Activated CD4-positive, CD25-positive, alpha-beta regulatory T cell treated with anti-CD3 and anti-CD28 coated beads, Interleukin-2, amount 50 U/mL, for 16 hours (primary cell): ENCODE data around the gene RFC1.
"Not testable (repeated sequence)": the region's sequence is repeated elsewhere in the genome, so short reads cannot be mapped to it uniquely, and the experiment has no call there.

ENCODE experiments used
- DNase-seq: peaks from one replicate; pipeline ENCODE4 v3.0.0-alpha.2; 2020; ENCODE audit warnings: low read depth, low spot score

RFC1 gene

DNA sequence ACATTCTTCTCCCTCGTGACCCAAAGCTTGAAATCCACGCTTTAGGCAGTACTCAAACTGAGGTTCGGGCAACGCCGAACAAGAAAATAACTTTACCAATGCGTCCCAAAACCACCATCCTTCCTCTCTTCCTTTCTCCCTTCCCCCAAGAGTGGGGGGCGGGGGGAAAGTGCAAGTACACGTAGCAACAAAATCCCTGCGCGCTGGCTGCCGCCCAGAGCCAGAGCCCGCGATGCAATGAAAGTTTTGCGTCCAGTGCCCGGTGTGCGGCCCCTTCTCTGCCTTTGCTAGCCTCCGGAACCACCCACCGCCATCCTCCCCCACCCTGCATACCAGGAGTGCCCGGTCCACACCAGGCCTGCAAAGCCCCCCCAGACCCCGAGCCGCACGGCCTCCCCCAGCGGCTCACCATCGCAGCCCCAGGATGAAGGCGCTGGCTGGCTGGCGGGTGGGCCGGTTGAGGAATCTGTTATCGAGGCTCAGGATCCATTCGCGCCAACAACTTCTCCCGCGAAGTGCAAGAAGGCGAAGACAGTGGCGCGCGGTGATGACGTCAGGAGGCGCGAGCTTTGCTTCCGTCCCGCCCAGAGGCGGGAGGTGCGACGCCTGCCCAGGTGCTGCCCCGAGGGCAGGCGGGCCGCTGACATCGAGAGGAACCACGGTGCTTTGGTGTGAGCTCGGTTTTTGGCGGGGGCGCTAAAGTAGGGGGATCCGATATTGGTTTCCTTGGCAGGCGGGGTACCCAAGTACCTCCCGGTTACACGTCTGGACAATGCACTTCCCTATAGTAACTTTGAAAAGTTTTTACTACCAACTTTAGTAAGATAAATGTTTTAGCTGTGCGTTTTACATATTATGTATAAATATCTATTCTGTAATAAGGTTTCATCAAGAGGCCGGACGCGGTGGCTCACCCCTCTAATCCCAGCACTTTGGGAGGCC is at the start of gene RFC1:
Gene RFC1, minus strand, starts transcription at position 533 of the 942 bp plus-strand sequence. Its CDS starts 121 bp downstream, at position 412.
- peak; percentile 88 for DNase-seq

GRCh38 chr4:39415678-39416283 is 49.6 kb upstream of the RFC1 start:
- no peak for DNase-seq

- not testable (repeated sequence) for DNase-seq
These were observed 45.4 kb upstream of the RFC1 start for GRCh38 chr4:39411561-39411960.

DNA sequence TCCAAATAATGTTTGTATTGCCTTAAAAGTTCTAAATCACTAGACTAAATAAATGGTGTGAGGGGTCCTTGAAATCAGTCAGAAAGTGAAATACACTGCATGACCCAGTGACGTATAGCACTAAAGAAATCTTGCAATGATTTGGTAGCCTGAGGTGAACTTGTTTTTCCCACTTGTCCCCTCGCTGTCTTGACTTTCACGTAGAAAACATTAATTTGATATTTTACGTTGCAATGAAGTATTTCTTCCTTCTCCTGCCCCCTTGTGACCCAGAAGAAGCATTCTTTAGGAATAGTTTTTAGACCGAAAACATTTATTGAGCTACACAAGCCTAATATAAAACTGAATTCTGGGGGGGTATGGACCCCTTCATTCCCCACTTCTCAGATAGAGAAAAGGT is 44.3 kb upstream of the RFC1 start:
- DNase-seq, result no peak

GRCh38 chr4:39407584-39407885 is 41.4 kb upstream of the RFC1 start:
- no peak for DNase-seq

DNA sequence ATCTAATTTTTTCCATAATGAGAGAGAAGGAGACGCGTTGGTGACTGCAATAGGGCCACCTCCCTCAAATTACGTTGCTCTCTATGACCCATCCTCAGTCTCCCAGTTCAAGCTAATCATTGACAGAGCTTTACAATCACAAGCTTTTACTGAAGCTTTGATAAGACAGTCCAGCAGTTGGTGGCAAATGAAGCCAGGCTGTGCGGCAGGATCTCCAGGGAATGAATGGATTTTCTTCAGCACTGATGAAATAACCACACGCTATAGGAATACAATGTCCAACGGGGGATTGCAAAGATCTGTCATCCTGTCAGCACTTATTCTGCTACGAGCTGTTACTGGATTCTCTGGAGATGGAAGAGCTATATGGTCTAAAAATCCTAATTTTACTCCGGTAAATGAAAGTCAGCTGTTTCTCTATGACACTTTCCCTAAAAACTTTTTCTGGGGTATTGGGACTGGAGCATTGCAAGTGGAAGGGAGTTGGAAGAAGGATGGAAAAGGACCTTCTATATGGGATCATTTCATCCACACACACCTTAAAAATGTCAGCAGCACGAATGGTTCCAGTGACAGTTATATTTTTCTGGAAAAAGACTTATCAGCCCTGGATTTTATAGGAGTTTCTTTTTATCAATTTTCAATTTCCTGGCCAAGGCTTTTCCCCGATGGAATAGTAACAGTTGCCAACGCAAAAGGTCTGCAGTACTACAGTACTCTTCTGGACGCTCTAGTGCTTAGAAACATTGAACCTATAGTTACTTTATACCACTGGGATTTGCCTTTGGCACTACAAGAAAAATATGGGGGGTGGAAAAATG is 40.8 kb upstream of the RFC1 start, which contains the start of gene KLB:
Gene KLB, plus strand, starts transcription at position 168 of the 821 bp plus-strand sequence. Its CDS starts 20 bp downstream, at position 188.
- DNase-seq, result no peak

DNA sequence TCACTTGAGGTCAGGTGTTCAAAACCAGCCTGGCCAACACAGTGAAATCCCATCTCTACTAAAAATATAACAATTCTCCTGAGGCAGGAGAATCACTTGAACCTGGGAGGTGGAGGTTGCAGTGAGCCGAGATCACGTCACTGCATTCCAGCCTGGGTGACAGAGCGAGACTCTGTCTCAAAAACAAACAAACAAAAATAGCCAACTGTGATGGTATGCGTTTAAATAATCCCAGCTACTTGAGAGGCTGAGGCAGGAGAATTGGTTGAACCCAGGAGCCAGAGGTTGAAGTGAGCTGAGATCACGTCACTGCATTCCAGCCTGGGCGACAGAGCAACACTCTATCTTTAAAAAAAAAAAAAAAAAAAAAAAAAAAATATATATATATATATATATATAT is 35.5 kb upstream of the RFC1 start:
- not testable (repeated sequence) for DNase-seq

DNA sequence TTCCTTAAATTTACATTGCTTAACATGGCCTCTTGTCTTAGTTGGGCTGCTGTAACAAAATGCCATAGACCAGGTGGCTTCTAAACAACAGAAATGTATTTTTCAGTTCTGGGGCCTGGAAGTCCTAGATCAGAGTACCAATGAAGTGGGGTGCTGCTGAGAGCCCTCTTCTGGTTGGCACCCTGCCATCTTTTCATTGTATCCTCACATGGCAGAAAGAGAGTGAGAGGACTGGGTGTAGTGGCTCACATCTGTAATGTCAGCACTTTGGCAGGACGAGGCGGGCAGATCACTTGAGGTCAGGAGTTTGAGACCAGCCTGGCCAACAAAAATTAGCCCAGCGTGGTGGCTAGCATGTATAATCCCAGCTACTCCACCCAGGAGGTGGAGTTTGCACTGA is 28.5 kb upstream of the RFC1 start:
- DNase-seq, result no peak

DNA sequence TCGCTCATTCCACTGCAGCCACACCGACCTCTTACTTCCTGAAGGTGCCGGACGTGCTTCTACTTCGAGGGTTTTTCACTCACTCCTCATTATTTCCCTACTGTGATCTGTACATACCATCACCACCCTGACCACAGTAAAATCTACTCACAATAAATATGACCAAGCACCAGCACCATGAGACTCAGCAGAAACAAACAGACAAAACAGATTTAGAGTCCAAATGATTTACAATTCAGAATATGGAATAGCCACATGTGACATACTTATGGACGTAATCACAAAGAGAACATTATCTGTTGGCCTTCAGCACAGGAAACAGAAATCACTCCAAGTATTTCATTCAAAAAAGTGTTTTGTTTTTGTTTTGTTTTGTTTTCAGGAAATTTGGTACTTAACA is 24.4 kb upstream of the RFC1 start:
- no peak for DNase-seq

GRCh38 chr4:39384563-39384962 is 18.4 kb upstream of the RFC1 start:
- no peak for DNase-seq

- no peak for DNase-seq
These were observed 17.5 kb upstream of the RFC1 start for GRCh38 chr4:39383690-39384089.

- no peak for DNase-seq
These were observed 9.3 kb upstream of the RFC1 start for GRCh38 chr4:39375478-39375877.

DNA sequence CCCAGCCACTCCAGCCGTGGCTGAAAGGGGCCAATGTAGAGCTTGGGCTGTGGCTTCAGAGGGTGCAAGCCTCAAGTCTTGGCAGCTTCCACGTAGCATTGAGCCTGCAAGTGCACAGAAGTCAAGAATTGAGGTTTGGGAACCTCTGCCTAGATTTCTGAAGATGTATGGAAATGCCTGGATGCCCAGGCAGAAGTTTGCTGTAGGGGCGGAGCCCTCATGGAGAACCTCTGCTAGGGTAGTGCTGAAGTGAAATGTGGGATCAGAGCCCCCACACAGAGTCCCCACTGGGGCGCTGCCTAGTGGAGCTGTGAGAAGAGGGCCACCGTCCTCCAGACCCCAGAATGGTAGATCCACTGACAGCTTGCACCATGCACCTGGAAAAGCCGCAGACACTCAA is 5.0 kb upstream of the RFC1 start:
- not testable (repeated sequence) for DNase-seq

DNA sequence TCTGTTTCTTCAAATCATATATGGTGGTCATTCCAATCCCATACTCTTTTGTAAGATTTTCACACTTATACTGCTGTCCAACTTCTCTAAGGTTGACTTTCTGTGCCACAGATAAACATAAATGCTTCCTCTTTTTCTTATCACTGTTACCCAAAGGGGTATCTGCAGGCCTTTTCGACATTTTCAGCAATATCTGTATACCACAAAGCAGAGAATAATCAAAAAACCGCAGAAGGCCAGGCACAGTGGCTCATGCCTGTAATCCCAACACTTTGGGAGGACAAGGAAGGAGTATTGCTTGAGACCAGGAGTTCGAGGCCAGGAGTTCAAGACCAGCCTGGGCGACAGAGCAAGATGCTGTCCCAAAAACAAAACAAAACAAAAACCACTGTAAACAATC is 3.1 kb upstream of the RFC1 start:
- DNase-seq, result no peak

DNA sequence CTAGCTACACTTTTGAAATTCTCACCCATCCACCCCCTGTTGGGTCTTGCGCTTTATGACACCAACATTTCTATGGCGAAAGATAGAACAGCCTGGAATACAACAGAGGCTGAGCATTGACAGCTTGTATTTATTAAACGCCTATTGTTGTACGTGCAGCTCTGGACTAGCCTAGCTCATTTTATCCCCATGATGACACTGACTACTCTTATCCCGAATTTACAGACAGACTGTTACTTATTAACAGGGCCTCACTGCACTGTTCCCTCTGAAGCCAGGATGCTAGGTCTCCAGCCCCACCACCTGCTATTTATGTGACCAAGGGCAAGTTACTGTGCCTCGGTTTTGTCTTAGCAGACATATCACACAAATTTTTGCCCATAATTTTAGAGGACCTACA is 1.0 kb upstream of the RFC1 start:
- DNase-seq, result no peak

DNA sequence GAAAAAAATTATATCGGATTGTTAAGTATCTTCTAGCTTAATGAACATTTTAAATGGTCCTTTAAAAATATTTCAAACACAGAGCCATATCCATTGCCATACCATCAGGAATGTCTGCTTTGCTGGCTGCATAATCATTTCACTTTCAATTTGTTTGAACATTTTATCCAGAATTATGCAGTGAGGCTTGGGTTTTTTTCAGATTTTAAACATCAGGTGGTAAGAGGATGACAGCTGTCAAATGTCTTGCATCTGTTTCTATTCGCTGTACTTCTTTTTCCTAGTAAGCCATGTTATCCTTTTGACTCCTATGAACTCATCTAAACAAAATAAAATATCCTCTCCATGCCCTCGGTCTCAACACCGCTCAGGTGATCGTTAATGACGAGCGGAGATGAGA is 802 bp downstream of the RFC1 start:
- DNase-seq, result no peak

DNA sequence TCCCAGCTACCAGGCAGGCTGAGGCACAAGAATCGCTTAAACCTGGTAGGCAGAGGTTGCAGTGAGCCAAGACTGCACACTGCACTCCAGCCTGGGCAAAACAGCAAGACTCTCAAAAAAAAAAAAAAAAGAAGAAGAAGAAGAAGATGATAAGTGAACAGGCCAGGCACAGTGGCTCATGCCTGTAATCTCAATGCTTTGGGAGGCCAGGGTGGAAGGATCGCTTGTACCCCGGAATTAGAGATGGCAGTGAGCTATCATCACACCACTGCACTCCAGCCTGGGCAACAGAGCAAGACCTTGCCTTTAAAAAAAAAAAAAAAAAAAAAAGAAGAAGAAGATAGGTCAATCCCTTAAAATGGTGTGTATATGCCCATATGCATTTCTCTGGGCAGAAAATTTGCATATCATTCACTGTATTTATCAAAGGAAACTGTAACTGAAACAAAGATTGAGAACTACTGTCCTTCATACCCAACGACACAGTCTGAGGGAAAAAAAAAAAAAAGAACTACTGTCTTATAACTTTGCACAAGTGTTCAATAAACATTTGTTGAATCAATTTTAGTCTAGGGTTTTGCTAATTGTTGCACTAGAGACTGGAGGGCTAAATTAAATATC is 2.3 kb downstream of the RFC1 start:
- DNase-seq, result no peak

- no peak for DNase-seq
These were observed 3.3 kb downstream of the RFC1 start for GRCh38 chr4:39362827-39363226.

DNA sequence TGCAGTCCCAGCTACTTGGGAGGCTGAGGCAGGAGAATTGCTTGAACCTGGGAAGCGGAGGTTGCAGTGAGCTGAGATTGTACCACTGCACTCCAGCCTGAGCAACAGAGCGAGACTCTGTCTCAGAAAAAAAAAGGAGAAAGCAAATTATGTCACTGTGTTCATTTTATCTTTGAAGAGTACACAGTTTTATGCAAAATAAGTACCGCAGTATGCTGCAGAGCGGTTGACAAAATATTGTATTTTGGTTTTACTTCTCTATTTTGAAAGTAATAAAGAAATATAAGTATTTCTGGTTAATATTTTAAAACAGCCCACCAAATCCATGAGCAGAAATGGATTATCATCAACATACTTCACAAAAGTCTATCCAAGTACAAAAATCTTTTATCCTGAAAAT is 5.6 kb downstream of the RFC1 start:
- not testable (repeated sequence) for DNase-seq

DNA sequence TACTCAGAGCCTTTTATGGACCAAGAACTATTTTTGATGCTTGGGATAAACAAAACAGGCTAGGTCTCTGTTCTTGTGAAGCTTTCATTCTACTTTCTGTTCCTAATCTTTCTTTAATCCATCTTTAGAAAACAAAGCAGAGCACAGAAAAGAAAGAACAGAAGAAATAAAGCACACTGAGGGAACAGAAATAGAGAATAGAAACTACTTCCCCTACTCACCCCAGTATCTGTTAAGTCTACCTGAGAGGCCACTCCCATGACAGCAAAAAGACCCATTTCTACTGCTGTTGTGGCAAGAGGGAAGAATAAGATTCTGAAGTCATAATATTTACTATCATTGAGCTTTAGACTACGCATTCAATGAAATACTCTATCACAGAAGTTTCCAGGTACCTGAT is 9.2 kb downstream of the RFC1 start:
- DNase-seq, result no peak

GRCh38 chr4:39354254-39354552 is 12.0 kb downstream of the RFC1 start:
- DNase-seq, result no peak
